NCI-H345 (cell line): ENCODE measurements around the gene VMP1.

ENCODE experiments used
- DNase-seq: peaks from one replicate; lab custom pipeline; 2025; lab: John Stamatoyannopoulos, UW

Gene VMP1

DNA sequence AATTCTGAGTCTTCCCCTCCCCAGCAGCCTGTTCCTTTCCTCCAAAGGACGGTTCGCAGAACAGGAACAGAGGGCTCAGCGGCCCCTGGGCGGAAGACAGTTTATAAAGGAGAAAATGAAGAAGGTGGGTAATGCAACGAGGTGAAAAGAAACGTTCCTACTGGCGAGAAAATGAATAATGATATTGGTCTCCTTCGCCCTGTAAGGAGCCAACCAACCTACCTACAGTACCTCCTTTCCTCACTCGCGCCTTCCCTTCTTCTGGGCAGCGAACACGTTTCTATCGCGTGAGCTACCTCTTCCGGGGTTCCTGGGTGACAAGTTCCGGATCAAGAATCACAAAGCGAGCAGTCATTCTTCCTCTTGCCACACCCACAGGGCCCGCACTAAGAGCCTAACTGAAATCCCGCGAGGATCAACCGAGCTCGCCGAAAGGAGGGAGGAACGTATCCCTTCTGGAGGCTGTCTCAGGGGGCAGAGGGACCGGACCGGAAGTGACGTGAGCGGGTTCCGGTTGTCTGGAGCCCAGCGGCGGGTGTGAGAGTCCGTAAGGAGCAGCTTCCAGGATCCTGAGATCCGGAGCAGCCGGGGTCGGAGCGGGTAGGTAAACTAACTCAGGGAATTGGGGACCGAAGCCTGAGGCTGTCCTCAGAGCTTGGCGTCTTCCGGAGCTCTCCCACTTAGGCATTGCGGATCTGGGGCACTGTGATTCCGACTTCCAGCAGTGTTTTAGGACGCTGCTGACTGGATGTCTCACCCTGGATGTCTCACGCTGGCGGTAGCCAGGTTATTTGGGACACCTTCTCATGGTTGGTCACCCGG, at the start of gene VMP1, which contains the start of gene PTRH2:
Gene VMP1 (plus strand): TSS at position 506 of the 822 bp plus-strand sequence. CDS start 23,793 bp downstream, outside the sequence.
Gene PTRH2 (minus strand): TSS at position 282 of the 822 bp plus-strand sequence. CDS start 9,452 bp downstream, outside the sequence.
- DNase-seq = peak; percentile 100

DNA sequence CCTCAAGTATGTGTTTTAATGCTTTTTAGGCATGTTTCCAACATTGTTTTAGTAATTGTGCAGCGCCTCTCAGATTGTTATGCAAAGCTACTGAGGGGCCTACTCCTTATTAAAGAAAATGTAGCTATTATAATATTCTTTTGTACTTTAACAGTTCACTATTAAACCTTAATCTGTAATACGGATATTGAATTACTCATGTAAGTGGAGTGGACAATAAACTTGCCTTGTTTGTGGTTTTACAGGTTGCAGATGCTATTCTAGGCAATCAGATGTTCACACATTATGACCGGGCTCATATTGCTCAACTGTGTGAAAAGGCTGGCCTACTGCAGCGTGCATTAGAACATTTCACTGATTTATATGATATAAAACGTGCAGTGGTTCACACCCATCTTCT, 41.2 kb upstream of the VMP1 start:
- no peak for DNase-seq

DNA sequence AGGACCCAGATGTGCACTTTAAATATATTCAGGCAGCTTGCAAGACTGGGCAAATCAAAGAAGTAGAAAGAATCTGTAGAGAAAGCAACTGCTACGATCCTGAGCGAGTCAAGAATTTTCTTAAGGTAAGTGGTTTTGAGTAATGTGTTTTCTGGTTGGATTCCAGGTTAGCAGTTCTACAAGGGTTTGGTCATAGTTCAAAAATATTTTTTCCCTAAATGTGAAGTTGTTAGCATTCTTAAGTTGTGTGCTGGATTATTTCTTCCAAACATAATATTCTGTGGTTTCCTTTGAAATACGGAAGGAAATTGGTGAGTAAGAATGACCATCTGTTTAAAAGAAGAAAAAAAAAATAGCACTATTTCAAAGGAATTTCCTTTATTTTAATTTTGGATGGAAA, 38.6 kb upstream of the VMP1 start:
- no peak for DNase-seq

DNA sequence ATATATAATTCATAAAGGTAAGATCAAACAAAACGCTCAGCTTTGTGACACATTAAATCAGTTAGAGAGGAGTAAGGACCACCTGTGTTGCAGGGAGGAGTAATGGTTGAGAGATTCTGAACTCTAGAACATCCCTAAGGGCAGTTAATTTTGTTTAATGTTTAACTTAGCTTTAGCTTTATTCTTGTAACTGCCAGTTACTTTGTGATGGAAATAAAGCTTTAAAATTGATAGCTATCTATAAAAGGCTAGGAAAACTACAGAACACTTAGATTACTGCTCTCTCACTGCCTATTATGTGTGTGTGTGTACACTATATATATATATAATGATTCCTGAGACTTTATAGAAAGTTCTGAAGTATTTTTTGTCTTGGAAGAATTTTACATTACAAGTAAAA, 38.0 kb upstream of the VMP1 start:
- DNase-seq = no peak

DNA sequence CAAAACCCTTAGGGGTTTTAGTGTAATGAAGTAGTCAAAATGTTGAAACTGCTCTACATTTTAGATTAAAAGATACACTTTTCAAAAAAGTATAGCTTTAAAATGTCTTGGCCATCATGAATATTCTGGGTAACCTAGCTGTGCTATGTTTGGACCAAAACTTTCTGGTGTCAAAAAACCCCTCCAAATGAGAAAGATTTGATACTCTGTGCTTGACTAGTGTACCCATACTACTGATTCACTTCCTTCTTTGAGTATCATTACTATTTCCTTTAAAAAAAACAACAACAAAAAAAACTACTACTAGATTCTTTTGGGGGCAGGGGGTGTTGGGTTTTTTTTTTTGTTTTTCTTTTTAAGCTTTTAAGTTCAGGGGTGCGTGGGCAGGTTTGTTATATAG, 37.5 kb upstream of the VMP1 start:
- DNase-seq = no peak

DNA sequence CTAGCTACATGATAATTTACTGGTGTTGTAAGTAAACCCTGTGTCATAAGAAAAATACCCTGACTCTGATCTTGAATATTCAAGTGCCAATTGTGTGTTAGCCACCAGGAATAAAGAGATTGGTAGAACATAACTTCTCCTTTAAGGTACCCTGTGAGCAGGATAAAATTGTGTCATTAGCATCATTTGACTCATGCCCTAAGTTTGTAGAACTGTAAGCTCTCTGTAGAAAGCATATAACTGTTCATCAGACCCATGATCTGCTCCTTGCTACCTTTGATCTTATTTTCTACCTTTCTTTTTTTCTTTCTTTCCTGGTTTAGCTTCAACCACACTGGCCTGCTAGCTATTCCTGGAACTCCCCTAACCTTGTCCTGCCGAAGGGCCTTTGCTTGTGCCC, 36.1 kb upstream of the VMP1 start:
- DNase-seq = no peak

DNA sequence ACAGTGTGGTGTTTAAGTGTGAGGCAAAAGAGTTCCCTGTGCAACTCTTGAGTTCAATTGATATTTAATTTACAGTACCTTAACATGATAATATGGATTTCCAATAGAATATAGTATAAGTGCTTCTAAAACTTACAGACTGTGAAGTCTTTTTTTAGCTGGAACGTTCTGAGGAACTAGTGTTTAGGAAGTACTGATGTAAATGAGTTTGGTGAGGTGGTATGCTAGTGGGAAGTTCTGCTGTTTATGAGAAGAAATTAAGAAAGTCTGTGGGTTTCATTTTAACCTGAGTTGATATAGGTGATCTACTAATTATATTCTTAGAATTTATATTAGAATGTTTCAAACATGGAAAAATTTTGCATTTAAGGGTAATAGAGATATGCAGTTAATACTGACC, 32.2 kb upstream of the VMP1 start:
- DNase-seq = no peak

DNA sequence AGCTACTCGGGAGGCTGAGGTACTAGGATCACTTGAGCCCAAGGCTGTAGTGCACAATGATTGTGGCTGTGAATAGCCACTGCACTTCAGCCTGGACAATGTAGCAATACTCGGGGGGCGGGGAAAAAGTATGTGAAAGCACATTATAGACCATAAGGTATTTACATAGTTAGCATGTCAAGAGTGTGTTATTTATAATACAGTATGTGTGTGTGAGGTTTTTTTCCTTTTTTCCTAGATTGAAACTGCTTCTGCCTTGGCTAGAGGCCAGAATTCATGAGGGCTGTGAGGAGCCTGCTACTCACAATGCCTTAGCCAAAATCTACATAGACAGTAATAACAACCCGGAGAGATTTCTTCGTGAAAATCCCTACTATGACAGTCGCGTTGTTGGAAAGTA, 30.7 kb upstream of the VMP1 start:
- DNase-seq = no peak

DNA sequence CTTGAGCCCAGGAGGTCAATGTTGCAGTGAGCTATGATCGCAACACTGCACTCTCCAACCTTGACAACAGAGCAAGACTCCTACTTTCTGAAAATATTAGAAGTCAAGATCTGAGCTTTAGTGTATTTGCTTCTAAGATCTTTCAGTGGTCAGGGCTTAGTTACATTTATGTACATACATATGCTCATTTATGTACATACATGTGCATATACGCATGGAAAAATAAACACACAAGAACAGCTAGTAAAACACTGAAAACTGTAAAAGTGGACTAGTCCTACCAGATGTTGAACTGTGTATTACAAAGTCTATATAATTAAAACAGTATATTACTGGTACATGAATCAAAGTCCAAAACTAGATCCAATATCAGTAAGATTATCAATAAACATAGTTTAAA, 28.5 kb upstream of the VMP1 start:
- DNase-seq = no peak

DNA sequence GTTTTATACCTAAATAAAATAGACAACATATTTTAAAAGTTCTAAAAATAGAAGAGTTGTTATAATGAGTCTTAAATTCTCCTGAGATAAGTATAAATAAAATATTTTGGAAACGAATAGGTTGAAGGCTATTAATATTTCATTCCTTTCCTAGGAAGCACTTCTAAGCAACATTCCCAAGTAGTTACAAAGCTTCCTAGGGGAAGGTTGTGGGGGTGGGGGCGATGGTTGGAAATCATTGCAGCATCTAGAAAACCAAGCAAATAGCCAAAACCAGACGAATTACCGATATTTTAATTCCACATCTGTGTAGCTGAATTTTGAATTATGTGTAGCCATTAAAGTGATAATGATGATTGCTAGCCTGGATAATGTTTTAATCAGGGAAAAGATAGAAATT, 27.1 kb upstream of the VMP1 start:
- DNase-seq = no peak

DNA sequence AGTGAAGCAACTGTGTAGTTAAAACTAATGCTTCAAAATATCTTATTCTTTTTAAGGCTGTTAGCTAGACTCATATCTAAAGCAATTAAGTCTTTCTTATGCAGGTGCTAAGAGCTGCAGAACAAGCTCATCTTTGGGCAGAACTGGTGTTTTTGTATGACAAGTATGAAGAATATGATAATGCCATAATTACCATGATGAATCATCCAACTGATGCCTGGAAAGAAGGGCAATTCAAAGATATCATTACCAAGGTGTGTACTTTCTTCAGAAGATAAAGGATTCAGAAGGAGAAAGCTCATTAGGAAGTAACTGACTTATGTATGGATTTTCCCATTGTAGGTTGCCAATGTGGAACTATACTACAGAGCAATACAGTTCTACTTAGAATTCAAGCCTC, 24.2 kb upstream of the VMP1 start:
- DNase-seq = no peak

DNA sequence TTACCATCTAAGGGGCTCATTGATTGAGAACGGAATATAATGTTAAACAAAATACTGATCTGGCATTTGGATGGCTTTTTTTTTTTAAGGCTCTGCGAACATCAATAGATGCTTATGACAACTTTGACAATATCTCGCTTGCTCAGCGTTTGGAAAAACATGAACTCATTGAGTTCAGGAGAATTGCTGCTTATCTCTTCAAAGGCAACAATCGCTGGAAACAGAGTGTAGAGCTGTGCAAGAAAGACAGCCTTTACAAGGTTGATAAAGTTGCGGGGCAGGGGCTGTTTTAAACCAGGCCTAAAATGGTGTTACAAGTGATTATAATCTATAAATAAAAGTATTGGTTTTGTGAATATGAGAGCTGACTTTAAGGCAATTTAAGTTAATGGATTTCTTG, 22.5 kb upstream of the VMP1 start:
- no peak for DNase-seq

DNA sequence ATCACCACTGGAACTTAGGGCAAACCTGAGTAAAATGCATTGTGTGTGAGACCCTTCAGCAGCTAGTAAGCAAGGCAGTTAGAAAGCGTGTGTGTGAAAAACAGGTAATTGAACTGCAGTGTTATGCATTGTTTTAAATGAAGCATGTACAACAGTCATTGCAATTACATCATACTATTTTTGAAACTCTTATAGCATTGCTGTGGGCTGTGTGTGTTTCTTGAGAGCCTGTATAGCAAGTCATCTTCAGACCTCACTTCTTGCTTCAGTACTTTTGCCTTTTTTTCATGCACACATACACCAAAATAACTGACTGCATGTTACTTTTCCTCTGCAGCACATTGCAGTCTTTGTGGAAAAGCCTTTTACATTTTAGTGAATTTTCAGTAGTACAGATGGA, 19.4 kb upstream of the VMP1 start:
- DNase-seq = no peak

DNA sequence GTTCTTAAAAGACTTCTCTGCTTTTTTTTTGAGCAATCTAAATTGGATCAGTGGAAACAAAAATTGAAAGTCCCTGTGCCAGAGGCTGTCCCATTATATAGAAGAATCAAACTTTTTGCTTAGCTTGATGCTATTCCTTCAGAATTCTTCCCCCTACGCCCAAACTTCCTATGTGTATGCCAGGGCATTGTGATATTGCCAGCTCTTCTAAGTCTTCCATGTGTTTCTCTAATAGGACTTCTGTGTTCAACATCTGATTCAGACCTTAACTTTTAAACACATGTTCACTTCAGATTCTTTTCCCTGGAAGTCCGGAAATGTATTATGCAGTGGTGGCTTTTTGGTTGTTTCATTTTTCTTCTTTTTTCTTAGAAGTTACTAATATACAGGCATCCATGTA, 19.0 kb upstream of the VMP1 start:
- no peak for DNase-seq

DNA sequence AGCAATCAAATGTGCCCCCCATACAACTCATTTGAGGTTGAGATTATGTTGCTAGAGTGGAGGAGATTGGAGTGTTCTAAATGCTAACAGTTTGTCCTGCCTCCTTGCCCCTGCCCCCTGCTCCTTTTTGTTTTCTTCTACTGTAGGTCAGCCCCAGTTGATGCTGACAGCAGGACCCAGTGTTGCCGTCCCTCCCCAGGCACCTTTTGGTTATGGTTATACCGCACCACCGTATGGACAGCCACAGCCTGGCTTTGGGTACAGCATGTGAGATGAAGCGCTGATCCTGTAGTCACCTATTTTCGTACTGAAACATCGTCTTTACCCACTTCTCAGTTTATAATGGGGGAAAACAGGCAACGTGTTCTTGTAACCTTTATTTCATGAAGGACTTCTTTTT, 13.9 kb upstream of the VMP1 start:
- DNase-seq = no peak

DNA sequence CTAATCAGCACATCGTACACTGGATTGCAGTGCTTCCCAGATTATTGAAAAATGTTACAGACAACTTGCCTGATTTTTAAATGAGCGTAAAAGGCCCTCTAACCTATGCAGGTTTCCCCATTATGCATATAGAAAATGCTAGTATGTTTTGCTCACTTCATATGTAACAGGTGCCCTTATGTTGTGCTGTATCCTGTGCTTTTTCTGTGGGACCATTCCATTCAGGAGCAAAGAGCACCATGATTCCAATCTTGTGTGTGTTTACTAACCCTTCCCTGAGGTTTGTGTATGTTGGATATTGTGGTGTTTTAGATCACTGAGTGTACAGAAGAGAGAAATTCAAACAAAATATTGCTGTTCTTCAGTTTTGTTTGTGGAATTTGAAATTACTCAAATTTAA, 13.1 kb upstream of the VMP1 start:
- no peak for DNase-seq

DNA sequence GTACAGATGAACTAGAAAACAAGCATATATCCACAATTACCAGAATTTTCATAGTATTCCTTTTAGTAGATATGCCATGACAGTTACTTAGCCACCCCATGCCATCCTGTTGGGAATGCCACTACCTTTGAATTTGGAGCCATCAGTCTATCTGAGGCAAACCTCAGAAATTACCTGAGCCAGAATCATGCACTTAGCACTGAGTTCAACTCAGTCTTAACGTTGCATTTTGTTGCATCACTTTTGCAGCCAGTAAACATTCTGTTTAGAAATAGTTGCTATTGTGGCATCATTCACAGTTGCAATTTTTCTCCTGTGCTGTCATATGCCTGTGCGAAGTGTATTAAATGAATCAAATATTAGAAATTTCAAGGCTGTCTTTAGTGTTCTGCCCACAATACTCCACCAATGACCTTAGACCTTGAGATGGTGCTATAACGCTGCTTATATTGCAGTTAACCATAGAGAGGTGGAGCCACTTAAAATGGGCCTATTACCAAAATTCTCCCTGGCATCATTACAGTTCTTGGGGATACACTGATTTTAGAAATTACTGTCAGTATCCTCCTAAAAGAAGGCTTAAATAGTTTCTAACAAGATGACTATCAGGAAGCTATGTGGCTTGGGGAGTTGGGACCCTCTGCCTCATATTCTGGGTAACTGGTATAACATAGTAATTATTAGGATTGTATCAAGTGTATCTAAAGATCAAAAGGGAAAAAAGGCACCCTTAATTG, 11.3 kb upstream of the VMP1 start:
- DNase-seq = no peak

DNA sequence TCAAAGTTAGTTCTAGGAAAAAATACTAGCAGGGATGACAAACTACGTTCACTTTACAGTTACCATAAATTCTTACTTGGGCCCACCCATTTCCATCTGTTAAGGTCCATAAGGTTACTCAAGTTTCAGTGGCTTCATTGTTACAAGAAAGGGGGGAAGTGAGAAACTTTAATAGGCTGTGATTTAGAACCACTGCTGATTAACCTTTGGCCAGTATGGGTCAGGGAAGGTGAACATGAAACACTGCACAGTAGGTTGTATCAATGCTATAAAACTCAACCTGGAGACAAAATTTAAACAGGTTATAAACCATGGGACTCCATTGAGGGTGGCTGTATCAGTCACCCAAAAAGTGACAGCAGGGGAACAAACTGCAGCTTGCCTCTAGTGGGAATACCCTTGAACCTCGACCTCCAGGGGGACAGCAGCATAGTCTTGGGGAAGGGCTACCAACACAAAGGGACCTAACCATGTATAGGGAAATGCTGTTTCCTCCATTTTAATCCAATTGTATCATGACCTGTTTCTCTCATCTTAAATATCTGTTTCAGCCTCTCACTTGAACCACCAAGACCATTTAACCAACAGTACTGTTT, 10.7 kb upstream of the VMP1 start:
- DNase-seq = no peak

DNA sequence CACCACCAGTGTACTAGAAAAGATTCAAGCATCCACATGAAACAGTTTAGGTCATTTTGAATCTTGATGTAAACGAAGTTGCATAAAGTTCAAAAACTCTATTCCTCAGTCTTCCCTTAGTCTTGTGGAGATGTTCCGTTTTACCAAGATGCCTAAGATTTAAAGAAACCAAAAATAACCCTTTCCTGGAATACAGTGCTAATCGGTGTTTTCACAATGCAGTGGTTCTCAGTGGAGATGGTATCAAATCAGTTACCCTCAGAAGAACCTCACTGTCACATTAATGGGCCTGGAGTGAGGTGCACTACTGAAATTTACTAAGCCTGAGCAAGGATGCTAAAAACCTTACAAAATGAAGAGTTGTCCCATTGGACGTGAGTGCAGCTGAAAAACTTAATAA, 9.3 kb upstream of the VMP1 start:
- DNase-seq = no peak

DNA sequence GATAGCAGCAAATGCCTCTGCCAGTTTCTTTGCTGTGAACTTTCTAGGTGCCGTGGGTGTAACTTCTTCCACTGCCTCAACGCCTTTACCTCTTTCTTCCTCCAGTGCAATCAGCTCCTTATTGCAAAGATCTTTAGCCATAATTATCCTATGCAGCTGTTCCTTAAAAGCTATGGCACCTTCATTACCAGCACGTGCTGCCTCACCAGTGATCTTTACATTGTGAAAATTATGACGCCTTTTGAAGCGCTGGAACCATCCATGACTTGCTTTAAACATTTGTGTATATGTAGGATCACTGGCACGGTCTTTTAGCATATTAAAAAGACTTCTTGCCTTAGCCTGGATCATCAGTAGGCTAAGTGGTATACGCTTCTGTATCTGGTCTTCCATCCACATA, 8.2 kb upstream of the VMP1 start:
- DNase-seq = no peak

DNA sequence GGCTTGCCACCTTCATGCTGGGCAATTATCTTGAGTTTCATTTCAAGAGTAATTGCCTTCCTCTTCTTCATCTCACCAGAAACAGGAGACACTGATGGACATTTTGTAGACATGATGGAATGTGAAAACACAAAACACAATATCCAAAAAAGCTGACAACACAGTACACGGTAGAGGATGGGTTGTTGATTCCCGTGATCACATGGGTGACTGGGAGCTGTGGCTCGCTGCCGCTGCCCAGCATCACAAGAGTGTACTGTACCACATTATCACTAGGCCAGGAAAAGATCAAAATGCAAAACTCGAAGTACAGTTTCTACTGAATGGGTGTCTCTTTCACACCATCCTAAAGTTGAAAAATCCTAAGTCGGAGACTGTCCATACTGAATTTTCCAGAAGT, 7.7 kb upstream of the VMP1 start:
- no peak for DNase-seq

DNA sequence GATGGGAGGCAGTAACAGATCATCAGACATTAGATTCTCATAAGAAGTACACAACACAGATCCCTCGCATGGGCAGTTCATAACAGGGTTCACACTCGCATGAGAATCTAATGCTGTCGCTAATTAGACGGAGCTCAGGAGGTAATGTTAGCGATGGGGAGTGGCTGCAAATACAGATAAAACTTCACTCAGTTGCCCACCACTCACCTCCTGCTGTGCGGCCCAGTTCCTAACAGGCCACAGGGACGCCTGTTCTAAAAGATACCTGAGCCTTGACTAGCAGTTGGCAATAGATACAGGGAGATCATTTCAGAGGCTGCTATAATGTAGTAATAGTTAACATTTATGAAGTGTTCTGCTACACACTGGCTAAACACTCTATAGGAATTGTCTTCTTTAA, 5.2 kb upstream of the VMP1 start:
- DNase-seq = no peak

DNA sequence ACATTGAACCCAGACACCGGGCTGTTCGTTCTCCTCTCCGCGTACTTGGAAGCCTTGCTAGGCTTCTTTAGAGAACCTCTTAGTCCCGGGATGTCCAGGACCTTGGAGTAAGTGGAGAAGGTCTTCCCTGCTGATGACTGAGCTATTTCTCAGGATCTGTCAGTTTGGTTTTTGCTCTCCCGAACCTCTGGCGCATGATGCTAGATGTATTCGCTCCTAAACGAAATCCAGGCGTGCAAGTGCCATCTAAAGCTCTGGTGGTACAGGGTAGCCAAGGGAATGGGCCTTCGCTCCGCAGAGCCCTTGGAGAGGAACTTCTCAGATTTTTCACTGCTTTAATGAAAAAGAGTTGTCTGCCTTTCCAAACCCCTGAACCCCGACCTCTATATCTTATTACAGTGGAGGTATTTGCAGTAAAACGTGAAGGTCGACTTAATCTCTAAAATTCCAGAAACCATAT, 547 bp downstream of the VMP1 start:
- no peak for DNase-seq
